HEK293 (cell line): ENCODE data around the gene PTGER1.

Source experiments
- CTCF ChIA-PET: fragments of 350-600 bp; formaldehyde crosslinking; extraction: SDS; loops from one replicate; lab custom pipeline; 2021; ENCODE audit warnings: antibody characterized with exemption; lab: Yijun Ruan, JAX
- POLR2A ChIA-PET: fragments of 300-600 bp; formaldehyde crosslinking; extraction: SDS; loops from one replicate; lab custom pipeline; 2020; ENCODE audit warnings: antibody characterized with exemption, inconsistent platforms; lab: Yijun Ruan, JAX
- H3K27ac ChIP-seq: fragments of 200-500 bp; sonication (Bioruptor generic); 2 replicates; pipeline ENCODE4 v1.5.1; 2014; ENCODE audit warnings: low read depth, low read length, control low read depth, inconsistent platforms; ENCODE audit errors: extremely low read depth
- H3K36me3 ChIP-seq, 2 experiments: fragments of 200-500 bp in 1 of 2; sonication (Bioruptor generic) in 1 of 2; 1 replicate in 1 of 2; 2 replicates in 1 of 2; pipeline ENCODE4 v1.5.1; 2014 to 2017; ENCODE audit warnings: inconsistent platforms in 2 of 2, low read length in 2 of 2; ENCODE audit not compliant: control insufficient read depth in 2 of 2, insufficient read depth in 1 of 2
- H3K4me1 ChIP-seq: fragments of 200-500 bp; sonication (Bioruptor generic); 2 replicates; pipeline ENCODE4 v1.5.1; 2014; ENCODE audit warnings: mild to moderate bottlenecking, low read length, inconsistent platforms; ENCODE audit not compliant: control insufficient read depth, insufficient read depth
- H3K4me3 ChIP-seq: 2 replicates; pipeline ENCODE4 v1.5.1; 2011; ENCODE audit warnings: low read depth, mild to moderate bottlenecking, control low read depth, low read length, moderate library complexity
- H3K9me3 ChIP-seq: fragments of 200-500 bp; sonication (Bioruptor generic); 2 replicates; pipeline ENCODE4 v1.5.1; 2014; ENCODE audit warnings: low read depth, low read length, inconsistent platforms; ENCODE audit not compliant: control insufficient read depth, insufficient read depth
- GLIS1 ChIP-seq: fragments of 450-650 bp; formaldehyde crosslinking; IDR thresholded peaks from 2 replicates; pipeline ENCODE4 v1.5.1; 2016; ENCODE audit warnings: missing biosample characterization, missing genetic modification characterization
- KLF17 ChIP-seq: fragments of 450-650 bp; formaldehyde crosslinking; IDR thresholded peaks from 2 replicates; pipeline ENCODE4 v1.5.1; 2016; ENCODE audit warnings: missing biosample characterization, missing genetic modification characterization
- RBAK ChIP-seq: fragments of 450-650 bp; formaldehyde crosslinking; IDR thresholded peaks from 2 replicates; pipeline ENCODE4 v1.5.1; 2016; ENCODE audit warnings: missing biosample characterization, missing genetic modification characterization
- ZBTB20 ChIP-seq: fragments of 450-650 bp; formaldehyde crosslinking; IDR thresholded peaks from 2 replicates; pipeline ENCODE4 v1.5.1; 2016; ENCODE audit warnings: missing biosample characterization, missing genetic modification characterization
- ZBTB26 ChIP-seq: fragments of 450-650 bp; formaldehyde crosslinking; optimal IDR thresholded peaks from 2 replicates; pipeline ENCODE3; 2016; ENCODE audit warnings: missing biosample characterization, mild to moderate bottlenecking, missing genetic modification characterization
- ZBTB48 ChIP-seq: fragments of 450-650 bp; formaldehyde crosslinking; IDR thresholded peaks from 2 replicates; pipeline ENCODE4 v1.5.1; 2016; ENCODE audit warnings: missing biosample characterization, missing genetic modification characterization
- ZBTB8A ChIP-seq: fragments of 450-650 bp; formaldehyde crosslinking; IDR thresholded peaks from 2 replicates; pipeline ENCODE4 v1.5.1; 2016; ENCODE audit warnings: missing biosample characterization, missing genetic modification characterization
- ZFHX2 ChIP-seq: fragments of 450-650 bp; formaldehyde crosslinking; conservative IDR thresholded peaks from 2 replicates; pipeline ENCODE4 v1.5.1; 2016; ENCODE audit warnings: missing biosample characterization, missing genetic modification characterization
- ZFP69B ChIP-seq: fragments of 450-650 bp; formaldehyde crosslinking; IDR thresholded peaks from 2 replicates; pipeline ENCODE4 v1.5.1; 2016; ENCODE audit warnings: missing biosample characterization, missing genetic modification characterization
- ZNF121 ChIP-seq: fragments of 450-650 bp; formaldehyde crosslinking; IDR thresholded peaks from 2 replicates; pipeline ENCODE4 v1.5.1; 2016; ENCODE audit warnings: missing biosample characterization, missing genetic modification characterization
- ZNF221 ChIP-seq: fragments of 450-650 bp; formaldehyde crosslinking; IDR thresholded peaks from 2 replicates; pipeline ENCODE4 v1.5.1; 2017; ENCODE audit warnings: missing biosample characterization, missing genetic modification characterization, borderline replicate concordance
- ZNF292 ChIP-seq: fragments of 450-650 bp; formaldehyde crosslinking; IDR thresholded peaks from 2 replicates; pipeline ENCODE4 v1.5.1; 2016; ENCODE audit warnings: low read depth, missing biosample characterization, missing genetic modification characterization, borderline replicate concordance
- ZNF394 ChIP-seq: fragments of 450-650 bp; formaldehyde crosslinking; IDR thresholded peaks from 2 replicates; pipeline ENCODE4 v1.5.1; 2016; ENCODE audit warnings: missing biosample characterization, missing genetic modification characterization, mild to moderate bottlenecking, moderate library complexity, borderline replicate concordance
- ZNF501 ChIP-seq: fragments of 450-650 bp; formaldehyde crosslinking; IDR thresholded peaks from 2 replicates; pipeline ENCODE4 v1.5.1; 2016; ENCODE audit warnings: missing biosample characterization, missing genetic modification characterization
- ZNF623 ChIP-seq: fragments of 450-650 bp; formaldehyde crosslinking; IDR thresholded peaks from 2 replicates; pipeline ENCODE4 v1.5.1; 2016; ENCODE audit warnings: missing biosample characterization, missing genetic modification characterization
- ZNF777 ChIP-seq: fragments of 450-650 bp; formaldehyde crosslinking; IDR thresholded peaks from 2 replicates; pipeline ENCODE4 v1.5.1; 2017; ENCODE audit warnings: missing biosample characterization, missing genetic modification characterization, borderline replicate concordance
- ZXDB ChIP-seq: fragments of 450-650 bp; formaldehyde crosslinking; IDR thresholded peaks from 2 replicates; pipeline ENCODE4 v1.5.1; 2016; ENCODE audit warnings: missing biosample characterization, missing genetic modification characterization
- TF ChIP-seq, protein P1 (sequence below): fragments of 450-650 bp; formaldehyde crosslinking; IDR thresholded peaks from 2 replicates; pipeline ENCODE4 v1.5.1; 2016; ENCODE audit warnings: missing biosample characterization, missing genetic modification characterization, low read depth
- TF ChIP-seq, protein P2 (sequence below): fragments of 450-650 bp; formaldehyde crosslinking; IDR thresholded peaks from 2 replicates; pipeline ENCODE4 v1.5.1; 2017; ENCODE audit warnings: missing biosample characterization, missing genetic modification characterization
- TF ChIP-seq, protein P3 (sequence below): fragments of 450-650 bp; formaldehyde crosslinking; IDR thresholded peaks from 2 replicates; pipeline ENCODE4 v1.5.1; 2016; ENCODE audit warnings: missing biosample characterization, missing genetic modification characterization
- TF ChIP-seq, protein P4 (sequence below): fragments of 450-650 bp; formaldehyde crosslinking; IDR thresholded peaks from 2 replicates; pipeline ENCODE4 v1.5.1; 2017; ENCODE audit warnings: missing biosample characterization, mild to moderate bottlenecking, missing genetic modification characterization, moderate library complexity

Gene PTGER1

DNA sequence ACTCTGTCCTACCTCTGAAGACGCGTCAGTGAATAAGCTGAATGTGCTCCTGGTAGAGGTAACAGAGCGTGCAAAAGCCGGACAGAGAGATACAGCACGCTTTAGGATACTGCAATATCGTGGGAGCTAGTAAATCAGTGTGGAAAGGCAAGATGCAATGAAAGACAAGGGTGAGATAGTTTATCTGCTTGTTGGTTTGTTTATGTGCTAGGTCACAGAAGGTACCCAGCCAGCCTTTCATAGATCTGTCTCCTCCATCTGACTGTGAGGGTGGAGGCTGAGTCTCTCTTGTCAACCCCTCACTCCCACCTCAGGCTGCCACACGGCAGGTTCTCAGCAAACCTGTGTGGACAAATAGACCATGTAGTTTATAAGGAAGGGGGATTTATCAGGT is 21.7 kb upstream of the PTGER1 start:
- H3K36me3 ChIP-seq, result peaks cover 4 to 10% of the 10 kb centered on the region in 2 experiments; a peak in 2 of 3 replicates
- TF ChIP-seq, protein P1, sequence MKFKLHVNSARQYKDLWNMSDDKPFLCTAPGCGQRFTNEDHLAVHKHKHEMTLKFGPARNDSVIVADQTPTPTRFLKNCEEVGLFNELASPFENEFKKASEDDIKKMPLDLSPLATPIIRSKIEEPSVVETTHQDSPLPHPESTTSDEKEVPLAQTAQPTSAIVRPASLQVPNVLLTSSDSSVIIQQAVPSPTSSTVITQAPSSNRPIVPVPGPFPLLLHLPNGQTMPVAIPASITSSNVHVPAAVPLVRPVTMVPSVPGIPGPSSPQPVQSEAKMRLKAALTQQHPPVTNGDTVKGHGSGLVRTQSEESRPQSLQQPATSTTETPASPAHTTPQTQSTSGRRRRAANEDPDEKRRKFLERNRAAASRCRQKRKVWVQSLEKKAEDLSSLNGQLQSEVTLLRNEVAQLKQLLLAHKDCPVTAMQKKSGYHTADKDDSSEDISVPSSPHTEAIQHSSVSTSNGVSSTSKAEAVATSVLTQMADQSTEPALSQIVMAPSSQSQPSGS (tag by site-specific recombination), result no peak
- TF ChIP-seq ZNF777 (tag by site-specific recombination), result peak; percentile 10; the same call in 1 of the 2 replicates
- H3K9me3 ChIP-seq, result no peaks in the 10 kb centered on the region
- POLR2A ChIA-PET, result interaction anchor here (0.5 to 3.3 kb wide), 10 partner anchors 8 to 360 kb away, joined by 3 to 45 read pairs (median 4); partner anchors contain the start of genes ASF1B, DNAJB1 and PTGER1
- H3K4me1 ChIP-seq, result no peaks in the 10 kb centered on the region
- H3K4me3 ChIP-seq, result no peak overlapping the region
- no peak overlapping the region; the same call in 1 of the 2 replicates for H3K27ac ChIP-seq
- CTCF ChIA-PET, result interaction anchor here (0.6 to 3.2 kb wide), 6 partner anchors 8 to 42 kb away, joined by 3 to 23 read pairs (median 4); no protein-coding TSS in a partner anchor

GRCh38 chr19:14496029-14496833 is 21.1 kb upstream of the PTGER1 start, which contains the start of gene GIPC1:
Gene GIPC1 (minus strand): TSS chr19:14496127. CDS start chr19:14482976, 13,151 bp downstream.
- H3K4me3 ChIP-seq, result peak within 1 kb of the TSS; percentile 69
- H3K9me3 ChIP-seq, result no peaks in the 10 kb centered on the region
- ChIA-PET POLR2A (interaction anchor here (0.5 to 3.3 kb wide), 12 partner anchors 8 to 359 kb away, joined by 3 to 45 read pairs (median 4); partner anchors contain the start of genes ADGRE2, ASF1B, DNAJB1 and PTGER1), CTCF (interaction anchor here (0.6 to 3.2 kb wide), 8 partner anchors 8 to 363 kb away, joined by 3 to 23 read pairs (median 4); no protein-coding TSS in a partner anchor)
- H3K4me1 ChIP-seq, result no peaks in the 10 kb centered on the region
- peak within 1 kb of the TSS; percentile 60; the same call in 1 of the 2 replicates for H3K27ac ChIP-seq
- H3K36me3 ChIP-seq, result peaks cover 4 to 14% of the 10 kb centered on the region in 2 experiments; a peak in 2 of 3 replicates
- TF ChIP-seq ZFP69B (tag by site-specific recombination) (peak; percentile 94), ZBTB20 (tag by site-specific recombination) (peak; percentile 81; the same call in 1 of the 2 replicates), ZNF221 (no peak), KLF17 (tag by site-specific recombination) (peak; percentile 83), ZBTB8A (tag by site-specific recombination) (peak; percentile 49), ZBTB48 (tag by site-specific recombination) (peak; percentile 84), ZNF501 (peak; percentile 42), ZFHX2 (tag by site-specific recombination) (peak; percentile 12; the same call in 1 of the 2 replicates), ZNF292 (tag by site-specific recombination) (no peak), ZNF394 (tag by site-specific recombination) (peak; percentile 45; the same call in 1 of the 2 replicates), ZNF121 (tag by site-specific recombination) (no peak), GLIS1 (tag by site-specific recombination) (peak; percentile 86), ZBTB26 (peak; percentile 57), ZNF623 (no peak), ZXDB (tag by site-specific recombination) (peak; percentile 95), RBAK (tag by site-specific recombination) (no peak)
- TF ChIP-seq, protein P2, sequence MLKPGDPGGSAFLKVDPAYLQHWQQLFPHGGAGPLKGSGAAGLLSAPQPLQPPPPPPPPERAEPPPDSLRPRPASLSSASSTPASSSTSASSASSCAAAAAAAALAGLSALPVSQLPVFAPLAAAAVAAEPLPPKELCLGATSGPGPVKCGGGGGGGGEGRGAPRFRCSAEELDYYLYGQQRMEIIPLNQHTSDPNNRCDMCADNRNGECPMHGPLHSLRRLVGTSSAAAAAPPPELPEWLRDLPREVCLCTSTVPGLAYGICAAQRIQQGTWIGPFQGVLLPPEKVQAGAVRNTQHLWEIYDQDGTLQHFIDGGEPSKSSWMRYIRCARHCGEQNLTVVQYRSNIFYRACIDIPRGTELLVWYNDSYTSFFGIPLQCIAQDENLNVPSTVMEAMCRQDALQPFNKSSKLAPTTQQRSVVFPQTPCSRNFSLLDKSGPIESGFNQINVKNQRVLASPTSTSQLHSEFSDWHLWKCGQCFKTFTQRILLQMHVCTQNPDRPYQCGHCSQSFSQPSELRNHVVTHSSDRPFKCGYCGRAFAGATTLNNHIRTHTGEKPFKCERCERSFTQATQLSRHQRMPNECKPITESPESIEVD, result no peak
- TF ChIP-seq, protein P3, sequence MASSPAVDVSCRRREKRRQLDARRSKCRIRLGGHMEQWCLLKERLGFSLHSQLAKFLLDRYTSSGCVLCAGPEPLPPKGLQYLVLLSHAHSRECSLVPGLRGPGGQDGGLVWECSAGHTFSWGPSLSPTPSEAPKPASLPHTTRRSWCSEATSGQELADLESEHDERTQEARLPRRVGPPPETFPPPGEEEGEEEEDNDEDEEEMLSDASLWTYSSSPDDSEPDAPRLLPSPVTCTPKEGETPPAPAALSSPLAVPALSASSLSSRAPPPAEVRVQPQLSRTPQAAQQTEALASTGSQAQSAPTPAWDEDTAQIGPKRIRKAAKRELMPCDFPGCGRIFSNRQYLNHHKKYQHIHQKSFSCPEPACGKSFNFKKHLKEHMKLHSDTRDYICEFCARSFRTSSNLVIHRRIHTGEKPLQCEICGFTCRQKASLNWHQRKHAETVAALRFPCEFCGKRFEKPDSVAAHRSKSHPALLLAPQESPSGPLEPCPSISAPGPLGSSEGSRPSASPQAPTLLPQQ (tag by site-specific recombination), result peak; percentile 96
- TF ChIP-seq, protein P4, sequence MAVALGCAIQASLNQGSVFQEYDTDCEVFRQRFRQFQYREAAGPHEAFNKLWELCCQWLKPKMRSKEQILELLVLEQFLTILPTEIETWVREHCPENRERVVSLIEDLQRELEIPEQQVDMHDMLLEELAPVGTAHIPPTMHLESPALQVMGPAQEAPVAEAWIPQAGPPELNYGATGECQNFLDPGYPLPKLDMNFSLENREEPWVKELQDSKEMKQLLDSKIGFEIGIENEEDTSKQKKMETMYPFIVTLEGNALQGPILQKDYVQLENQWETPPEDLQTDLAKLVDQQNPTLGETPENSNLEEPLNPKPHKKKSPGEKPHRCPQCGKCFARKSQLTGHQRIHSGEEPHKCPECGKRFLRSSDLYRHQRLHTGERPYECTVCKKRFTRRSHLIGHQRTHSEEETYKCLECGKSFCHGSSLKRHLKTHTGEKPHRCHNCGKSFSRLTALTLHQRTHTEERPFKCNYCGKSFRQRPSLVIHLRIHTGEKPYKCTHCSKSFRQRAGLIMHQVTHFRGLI, result no peak
